Hypothalamus (tissue), 51 donors: Measurements from ENCODE around the gene KIAA0825.

Experiments used
- DNase-seq, 51 donors: peaks; one replicate each; lab custom pipeline; 2025; lab: John Stamatoyannopoulos, UW

The KIAA0825 gene

DNA sequence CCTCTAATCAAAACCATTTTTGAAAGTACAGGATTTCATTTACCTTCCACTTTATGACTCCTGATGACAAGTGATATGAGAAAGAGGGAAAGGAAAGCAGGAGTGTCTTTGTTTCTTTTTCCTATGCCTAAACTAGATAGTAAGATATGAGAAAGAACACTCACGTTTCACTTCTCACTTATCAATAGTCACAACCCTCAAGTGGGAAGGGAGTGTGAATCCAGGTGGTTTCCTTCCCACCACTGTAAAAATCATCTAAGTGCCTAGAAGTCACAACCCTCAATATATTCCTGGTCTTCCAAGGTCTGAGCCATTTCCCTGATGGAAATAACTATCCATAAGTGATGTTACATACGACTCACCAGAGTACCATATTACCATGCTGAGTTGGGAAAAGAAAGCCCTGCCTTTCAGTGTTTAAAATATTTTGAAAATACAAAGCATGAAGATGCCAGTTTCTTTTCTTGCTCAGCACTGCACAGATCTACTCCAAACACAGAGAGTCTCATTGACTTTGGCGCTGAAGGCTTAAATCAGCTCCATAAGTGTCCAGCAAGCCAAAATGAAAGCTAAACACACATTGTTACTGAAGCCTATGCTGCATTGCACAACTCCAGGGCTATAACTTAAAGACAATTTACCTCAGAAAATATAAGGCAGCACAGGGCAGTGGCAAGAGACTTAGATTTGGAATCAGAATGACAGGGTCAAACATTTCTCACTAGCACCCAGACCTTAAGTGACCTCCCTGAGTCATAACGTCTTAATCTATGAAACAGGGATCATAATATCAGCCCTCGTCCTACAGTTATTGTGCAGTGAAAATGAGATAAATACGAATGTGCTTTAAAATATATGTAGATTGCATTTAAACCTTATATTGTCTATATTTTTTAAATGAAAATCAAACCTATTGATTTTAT lies 301.2 kb downstream of the KIAA0825 start:
- no peak for DNase-seq

DNA sequence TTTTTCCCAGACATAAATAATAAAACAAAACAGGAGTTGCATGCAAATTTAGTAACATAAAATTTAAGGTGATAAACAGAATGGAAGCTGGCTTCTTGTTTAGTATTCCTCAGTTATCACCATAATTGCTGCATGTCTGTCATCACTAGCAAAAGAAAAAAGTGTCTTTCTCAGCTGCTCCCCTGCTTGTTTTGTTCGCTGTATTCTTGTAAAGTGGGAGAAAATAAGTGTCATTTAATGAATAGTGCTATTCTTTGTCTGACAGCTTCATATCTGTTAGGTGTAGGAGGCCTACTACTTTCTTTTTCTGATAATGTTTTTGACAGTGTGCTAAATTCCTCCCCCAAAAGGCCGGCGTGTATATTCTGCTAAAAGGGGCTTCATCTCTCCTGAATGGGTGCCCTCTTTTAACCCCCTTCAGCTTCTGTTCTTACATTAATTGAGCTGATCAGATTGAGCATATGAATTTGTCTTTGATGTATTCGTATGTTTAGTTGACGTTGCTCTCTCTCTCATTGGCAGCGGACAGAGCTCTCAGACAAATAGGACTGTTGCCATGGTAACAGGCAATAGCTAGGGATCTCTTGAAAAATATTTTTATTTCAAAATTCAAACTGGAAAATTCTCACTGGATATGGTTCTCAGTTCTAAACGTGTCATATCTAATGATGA lies 303.8 kb downstream of the KIAA0825 start:
- DNase-seq = peak in 7 of 51 donors; percentile 1 to 58 (median 5)

DNA sequence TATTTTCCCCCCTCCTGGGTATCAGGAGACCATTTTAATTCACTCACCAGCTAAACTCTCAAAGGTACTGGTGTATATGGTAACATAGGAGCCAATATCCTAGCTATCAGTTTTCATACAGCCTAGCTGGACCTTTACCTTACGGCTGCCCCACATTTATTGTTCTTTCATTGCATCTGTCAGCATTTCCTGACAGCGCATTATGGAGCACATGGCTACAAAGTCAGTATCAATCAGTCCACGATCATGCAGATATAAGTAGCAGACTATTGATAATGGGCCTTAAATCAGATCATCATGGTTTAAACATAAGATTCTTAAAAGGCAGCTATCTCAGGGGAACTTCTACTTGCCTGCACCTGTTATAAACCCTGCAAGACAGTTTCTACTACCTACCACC lies 304.7 kb downstream of the KIAA0825 start:
- no peak for DNase-seq

DNA sequence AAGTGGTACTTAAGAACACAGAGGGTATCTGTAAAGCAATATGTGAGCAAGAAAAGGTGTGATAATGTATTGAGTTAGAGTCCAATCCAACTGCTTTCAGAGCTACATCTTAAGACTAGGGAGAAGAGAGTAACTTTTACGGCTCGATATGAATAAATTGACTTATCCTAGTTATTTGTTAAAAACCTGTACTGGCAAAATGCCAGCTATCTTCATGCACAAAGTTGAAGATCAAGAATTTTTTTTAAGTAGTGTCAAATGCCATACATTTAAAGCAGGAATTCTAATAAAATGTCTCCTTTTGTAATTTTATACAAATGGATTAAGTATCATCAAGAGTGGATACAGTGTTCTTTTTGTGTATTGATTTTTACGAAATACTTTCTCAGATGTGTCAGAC lies 305.2 kb downstream of the KIAA0825 start:
- DNase-seq = no peak

DNA sequence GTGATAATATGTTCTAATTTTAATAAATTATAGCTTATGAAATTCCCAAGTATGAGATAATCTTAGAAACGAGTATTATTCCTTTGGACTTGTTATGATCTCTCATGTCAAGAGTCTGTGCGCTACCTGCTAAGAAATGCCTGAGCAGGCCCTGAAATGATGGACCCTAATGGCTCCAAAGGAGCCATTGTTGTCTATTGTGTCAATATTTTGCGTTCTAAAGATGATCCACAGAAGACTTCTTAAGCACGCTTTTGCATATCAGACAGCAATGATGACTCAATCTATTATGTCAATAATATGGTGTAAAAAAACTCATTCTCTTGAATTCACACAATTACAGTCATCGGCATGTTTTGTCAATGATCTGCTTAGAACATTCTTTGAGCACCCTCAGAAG lies 306.1 kb downstream of the KIAA0825 start:
- no peak for DNase-seq

DNA sequence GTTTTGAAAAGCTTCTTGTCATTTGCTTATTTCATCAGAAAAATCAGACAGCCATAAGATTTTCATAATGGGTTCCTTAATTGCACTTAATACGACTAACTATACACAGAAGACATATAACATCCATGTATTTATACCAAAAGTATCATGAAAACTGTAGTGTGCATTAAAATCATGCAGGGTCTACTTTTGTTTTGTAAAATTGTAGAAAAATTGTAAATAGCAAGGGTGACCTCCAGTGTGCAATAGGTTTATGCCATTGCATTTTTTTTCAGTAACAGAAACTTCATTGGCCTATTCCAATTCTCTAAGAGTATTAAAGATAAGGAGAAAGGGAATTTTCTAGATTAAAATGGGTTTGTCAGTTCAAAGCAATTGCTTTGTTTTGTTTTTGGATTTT lies 307.6 kb downstream of the KIAA0825 start:
- DNase-seq = no peak

DNA sequence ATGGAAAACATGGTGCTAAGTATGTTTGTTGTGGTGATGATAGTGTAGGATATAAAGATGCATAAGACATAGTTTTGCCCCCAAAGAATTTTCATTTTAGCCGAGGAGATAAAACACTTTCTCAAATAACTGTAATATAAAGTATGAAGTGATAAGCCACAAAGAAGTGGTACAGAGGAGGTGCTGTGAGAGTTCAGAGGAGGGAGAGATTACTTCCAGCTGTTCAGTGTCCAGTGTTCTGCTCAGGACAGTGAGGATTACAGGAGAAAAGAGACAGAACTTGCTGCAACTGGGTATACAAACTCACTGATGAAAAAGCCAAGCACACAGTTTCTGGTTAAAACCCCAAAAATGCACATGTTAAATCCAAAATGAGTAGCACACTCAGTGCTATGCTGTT lies 309.3 kb downstream of the KIAA0825 start:
- DNase-seq = no peak

DNA sequence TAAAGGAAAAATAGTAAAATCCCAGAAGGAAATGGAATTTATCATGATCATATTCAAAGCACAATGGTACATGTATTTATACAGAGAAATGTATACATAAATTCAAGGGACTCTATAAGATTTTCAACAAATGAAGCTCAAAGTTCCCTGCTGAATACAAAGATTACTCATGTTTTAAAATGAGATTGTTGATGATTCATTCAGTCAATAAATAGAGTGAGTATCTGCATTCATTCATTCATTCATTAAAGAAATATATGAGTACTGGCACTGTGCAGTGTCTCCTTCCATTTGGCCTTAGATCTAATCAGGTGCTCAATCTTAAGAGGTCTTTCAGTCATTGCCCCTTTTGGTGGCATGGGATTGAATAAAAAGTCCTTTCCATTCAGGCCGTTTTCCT lies 310.0 kb downstream of the KIAA0825 start:
- DNase-seq = no peak

DNA sequence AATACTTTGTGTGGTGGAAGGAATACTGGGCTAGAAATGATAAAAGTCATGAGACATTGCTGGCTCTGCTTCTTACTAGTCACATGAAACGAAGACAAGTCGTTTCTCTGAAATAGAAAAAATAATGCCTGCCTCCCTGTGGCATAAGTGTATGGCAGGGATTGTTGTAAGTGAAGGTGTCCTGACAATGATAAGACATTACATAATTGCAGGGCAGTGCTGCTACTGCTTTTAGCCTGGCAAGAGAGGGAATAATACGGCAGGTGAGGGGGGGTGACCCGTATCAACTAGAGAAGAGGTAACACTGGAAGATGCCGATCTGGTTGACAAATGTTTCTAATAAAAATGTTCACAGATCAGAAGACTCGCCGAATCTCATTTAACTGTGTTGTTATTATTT lies 314.3 kb downstream of the KIAA0825 start:
- no peak for DNase-seq

DNA sequence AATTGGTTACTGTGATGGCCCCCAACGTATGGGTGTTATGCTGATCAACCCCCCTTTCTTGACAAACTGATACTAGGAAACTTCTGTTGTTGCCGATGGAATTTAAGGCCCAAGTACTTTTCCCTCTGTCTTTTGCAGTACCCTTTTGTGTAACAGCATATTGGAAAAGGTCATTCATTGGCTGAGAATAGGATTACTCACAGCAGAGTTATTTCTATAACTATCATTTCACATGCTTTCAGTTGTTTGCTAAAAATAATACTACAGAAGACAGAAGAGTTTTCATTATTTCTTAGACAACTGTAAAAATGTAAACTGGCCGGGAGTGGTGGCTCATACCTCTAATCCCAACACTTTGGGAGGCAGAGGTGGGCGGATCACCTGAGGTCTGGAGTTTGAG lies 329.5 kb downstream of the KIAA0825 start:
- no peak for DNase-seq

DNA sequence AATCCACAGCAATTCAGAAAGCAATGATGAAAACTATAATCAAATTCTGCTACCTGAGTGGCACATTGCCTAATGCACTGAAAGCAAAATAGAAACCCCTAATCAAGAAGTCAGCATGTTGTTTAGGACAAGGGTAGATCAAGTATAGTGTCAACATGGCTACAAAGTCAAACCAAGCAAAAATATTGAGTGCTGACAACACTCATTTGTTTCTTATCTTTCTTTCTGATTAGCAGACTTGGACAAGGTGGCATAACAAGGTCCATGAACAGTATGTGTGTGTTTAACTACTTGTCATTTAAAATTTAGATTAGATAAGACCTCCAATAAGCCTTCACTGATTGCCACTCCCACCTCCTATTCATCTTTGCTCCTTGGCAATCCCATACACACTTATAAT lies 332.4 kb downstream of the KIAA0825 start:
- no peak for DNase-seq

DNA sequence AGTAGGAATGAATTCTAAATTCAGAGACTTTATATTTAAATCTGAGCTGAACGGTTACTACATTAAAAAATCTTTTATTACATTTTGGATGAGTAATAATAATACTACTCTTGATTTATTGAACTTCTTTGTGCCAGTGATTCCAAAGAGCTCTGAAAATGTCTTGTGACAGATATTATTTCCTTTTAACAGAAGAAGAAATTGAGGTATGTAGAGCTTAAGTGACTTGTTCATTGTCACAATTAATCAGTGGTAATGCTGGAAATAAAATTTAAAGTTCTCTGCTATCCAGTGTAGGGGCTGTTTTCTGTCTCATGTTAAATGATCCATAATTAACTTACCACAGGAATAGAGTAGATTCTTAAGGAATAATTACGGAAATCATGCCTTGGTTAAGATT lies 335.3 kb downstream of the KIAA0825 start:
- no peak for DNase-seq

DNA sequence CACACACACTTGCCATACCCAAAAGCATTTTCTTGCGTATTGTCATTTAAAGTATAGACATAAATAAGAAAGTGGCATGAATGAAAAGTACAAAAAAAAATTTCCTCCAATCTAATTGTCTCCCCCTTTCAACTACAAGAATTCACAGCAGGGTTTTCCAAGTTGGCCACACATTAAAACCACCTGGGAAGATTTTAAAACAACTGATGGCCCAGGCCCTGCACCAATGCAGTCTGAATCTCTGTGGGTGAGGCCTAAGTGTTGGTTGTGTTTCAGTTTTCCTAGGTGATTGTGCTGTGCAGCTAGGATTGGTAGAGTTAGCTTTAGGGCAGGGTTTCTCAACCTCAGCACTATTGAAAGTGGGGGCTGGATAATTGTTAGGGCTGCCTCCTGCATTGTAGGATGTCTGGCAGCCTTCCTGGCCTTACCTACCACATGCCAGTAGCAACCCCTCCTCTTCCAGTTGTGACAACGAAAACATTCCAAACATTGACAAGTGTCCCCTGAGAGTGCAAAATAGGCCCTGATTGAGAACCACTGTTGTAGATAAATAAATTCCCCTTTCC lies 337.1 kb downstream of the KIAA0825 start:
- DNase-seq = no peak

DNA sequence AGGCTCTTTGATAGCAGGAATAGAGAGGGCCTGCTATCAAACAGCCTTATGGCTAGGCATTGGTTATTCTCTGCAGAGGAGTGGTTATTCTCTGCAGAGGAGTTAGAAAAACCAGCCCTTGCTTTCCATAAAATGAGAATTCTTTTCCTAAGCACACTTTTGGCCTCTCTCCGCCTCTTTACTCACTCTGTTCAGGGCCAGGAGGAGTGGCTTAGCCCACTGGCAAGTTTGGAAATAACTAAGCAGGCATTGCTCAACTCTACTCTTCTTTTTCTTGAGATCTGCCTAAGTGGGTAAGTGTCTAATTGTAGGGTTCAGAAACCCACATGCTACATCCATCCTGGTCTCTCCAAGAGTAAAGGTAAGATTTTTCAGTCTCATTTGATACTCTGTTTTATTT lies 341.7 kb downstream of the KIAA0825 start:
- no peak for DNase-seq

DNA sequence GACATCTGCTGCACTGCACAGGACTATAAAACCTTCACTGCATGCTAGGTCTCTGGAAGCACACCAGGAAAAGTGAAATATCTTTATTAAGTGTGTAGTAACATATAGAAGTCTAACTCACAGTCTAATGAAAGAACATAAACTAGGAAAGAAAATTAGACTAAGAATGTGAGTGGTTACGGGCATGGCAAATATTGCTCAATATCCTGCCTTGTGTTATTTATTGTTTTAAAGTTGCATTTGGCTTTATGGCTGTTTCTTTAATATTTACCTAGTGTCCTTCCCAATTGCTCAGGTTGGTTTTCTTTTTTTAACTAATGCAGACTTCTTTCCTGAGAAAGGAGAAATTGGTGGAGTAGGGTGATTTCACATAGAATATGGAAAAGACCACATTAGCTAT lies 342.4 kb downstream of the KIAA0825 start:
- DNase-seq = no peak

DNA sequence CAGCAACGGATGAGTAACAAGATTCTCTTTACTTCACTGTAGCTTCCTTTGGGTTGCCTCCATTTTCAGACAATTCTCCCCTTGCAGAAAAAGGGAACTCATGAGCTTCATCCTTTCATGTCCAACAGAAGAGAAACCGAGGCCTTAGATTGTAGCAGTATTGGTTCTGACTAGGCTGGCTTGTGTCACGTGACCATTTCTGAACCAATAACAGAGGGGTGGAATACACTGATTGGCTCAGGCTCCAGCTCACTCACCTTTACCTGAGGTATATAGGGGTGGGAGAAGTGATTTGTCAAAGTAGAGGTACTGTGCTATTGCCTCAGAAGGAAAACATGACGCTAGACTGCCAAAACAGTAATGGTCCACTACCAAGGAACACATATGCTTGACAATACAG lies 343.7 kb downstream of the KIAA0825 start:
- DNase-seq = no peak

DNA sequence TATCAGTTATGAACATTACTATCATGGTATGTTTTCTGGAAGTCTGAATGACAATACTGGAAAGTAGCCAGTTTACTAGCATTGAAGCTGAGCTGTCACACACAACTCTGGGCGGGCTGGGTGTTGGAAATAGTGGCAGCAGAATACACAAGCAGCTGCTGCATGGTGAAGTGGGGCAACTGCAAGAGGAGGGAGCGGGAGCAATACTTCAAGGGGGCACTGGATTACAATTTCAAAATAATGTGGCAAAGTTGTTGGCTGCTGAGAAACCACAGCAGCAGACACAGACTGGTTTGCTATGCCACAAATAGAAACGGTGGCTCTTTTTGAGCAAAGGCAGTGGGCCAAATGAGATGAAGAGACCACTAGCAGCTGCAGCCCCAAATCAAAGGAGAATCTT lies 350.2 kb downstream of the KIAA0825 start:
- no peak for DNase-seq

DNA sequence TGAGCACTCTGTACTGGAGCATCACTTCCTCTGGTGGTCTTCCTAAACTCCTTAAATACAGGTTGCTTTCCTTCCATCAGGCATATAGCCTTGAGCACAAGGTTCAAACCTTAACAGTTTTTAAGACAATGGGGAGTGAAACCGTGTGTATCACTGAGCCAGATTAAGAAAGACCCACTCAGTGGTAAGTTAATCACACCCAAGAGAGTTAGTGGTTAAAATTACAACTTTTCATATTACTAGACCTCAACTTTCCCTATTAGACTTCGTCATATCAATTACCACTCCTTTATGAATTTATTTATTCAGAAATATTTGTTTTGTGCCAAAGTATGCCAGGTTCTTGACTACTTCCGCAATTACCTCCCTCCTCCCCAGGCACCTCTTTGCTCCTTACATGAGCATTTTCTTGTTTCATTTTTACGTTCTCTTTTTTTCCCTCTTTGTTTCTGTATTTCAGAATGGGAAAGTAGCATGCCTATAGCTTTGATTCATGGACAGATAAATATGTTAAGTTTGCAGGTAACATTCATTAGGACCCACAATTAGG lies 351.0 kb downstream of the KIAA0825 start:
- DNase-seq = no peak

DNA sequence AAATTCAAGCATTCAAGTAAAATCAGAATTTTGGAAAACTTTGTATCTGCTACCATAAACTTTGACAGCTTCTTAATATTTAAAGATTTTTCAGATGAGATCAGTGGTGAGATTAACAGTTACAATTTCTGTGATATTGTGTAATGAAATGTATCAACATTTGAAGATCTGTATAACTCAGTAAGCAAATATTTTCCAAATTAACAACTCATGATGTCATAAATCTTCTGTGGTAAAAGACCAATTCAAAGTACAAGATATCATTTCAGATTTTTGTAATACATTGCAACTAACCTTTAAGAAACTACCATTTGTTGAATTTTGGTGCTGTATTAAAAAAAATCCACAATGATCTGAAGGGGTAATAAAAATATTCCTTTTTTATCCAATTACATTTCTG lies 352.2 kb downstream of the KIAA0825 start:
- no peak for DNase-seq

DNA sequence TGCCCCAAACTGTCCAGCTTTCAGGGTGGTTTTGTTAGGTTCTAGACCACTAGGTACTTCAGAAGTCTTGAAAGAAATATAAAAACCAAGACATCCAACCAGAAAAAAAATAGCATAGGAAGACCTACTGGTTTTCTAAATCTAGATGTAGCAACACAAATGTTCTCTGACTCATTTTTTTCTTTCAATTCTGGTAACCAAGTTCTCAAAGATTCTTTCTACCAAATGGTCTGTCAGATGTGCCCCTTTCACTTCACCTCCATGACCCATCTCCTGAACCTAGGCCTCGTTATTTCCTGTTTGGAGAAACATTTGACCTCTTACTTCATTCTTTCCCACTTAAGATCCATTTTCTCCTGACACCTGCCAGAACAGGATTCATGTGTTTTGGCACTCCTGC lies 355.3 kb downstream of the KIAA0825 start:
- DNase-seq = no peak

DNA sequence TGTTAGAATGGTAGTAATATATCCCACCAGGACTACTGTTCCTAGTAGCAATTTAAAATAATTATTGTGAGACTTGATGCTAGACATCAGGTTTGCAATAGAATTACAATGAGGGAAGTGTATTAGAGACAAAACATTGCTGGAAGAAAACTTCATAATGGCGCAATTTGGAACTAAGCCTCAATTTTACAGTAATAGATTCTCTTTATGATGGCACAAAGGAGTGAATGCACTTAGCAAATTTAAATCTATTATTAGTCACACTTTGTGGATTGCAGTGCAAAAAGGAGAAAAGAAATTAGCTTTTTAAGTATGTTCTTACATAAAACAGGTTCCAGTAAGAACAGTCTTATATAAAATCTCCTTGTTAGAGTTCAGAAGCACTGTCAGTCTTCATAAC lies 358.3 kb downstream of the KIAA0825 start:
- no peak for DNase-seq

DNA sequence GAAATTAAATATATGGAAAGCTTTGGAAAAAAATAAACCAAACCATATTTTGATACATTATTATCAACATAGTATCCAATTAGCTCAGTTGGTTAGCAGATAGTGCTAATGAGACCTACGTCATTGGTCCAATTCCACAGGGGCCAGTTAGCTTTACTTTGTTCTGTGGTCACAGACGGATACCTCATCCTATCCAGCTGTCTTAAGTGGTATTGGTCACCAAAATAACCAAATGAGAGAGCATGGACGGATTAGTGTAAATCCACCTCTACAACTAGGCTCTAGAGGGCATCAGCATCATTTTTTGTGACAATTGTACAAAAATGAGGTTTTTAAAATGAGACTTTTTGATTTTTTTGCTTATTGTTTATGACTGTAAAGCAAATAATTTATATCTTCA lies 364.2 kb downstream of the KIAA0825 start:
- DNase-seq = no peak
